Parathyroid adenoma (tissue), 2 donors: ENCODE results near the gene MYO5B.
A peak's percentile ranks its signal among the peaks of the same experiment; 100 is the strongest.

ENCODE experiments used
- H2AFZ ChIP-seq: fragments of 300-600 bp; sonication (generic); one replicate; pipeline ENCODE4 v1.7.0; 2017; ENCODE audit warnings: antibody characterized with exemption, mild to moderate bottlenecking
- H3K27ac ChIP-seq: fragments of 300-600 bp; sonication (generic); one replicate; pipeline ENCODE4 v1.7.0; 2017
- H3K27me3 ChIP-seq: fragments of 300-600 bp; sonication (generic); one replicate; pipeline ENCODE4 v1.7.0; 2017; ENCODE audit warnings: low read length; ENCODE audit not compliant: control insufficient read depth, insufficient read depth
- H3K36me3 ChIP-seq: fragments of 300-600 bp; sonication (generic); one replicate; pipeline ENCODE4 v1.7.0; 2017; ENCODE audit warnings: low read length; ENCODE audit not compliant: control insufficient read depth, insufficient read depth
- H3K4me1 ChIP-seq: fragments of 300-600 bp; sonication (generic); one replicate; pipeline ENCODE4 v1.7.0; 2017; ENCODE audit warnings: control low read depth
- H3K4me2 ChIP-seq: fragments of 300-600 bp; sonication (generic); one replicate; pipeline ENCODE4 v1.7.0; 2017; ENCODE audit warnings: low read length
- H3K4me3 ChIP-seq: fragments of 300-600 bp; sonication (generic); one replicate; pipeline ENCODE4 v1.7.0; 2017; ENCODE audit warnings: low read depth, low read length
- H3K79me2 ChIP-seq: fragments of 300-600 bp; sonication (generic); one replicate; pipeline ENCODE4 v1.7.0; 2017; ENCODE audit warnings: control low read depth
- H3K9ac ChIP-seq: fragments of 300-600 bp; sonication (generic); one replicate; pipeline ENCODE4 v1.7.0; 2017; ENCODE audit warnings: mild to moderate bottlenecking
- H3K9me3 ChIP-seq: fragments of 300-600 bp; sonication (generic); one replicate; pipeline ENCODE4 v1.7.0; 2017; ENCODE audit warnings: low read length; ENCODE audit not compliant: control insufficient read depth
- CTCF ChIP-seq: fragments of 300-600 bp; sonication (generic); IDR thresholded peaks from one replicate; pipeline ENCODE4 v1.7.0; 2017; ENCODE audit warnings: antibody characterized with exemption, mild to moderate bottlenecking
- donor health status: primary hyperparathyroidism.

The MYO5B gene

GRCh38 chr18:49921318-49921985 is 273.5 kb downstream of the MYO5B start:
- peaks cover 17% of the 10 kb centered on the region for H3K4me1 ChIP-seq
- no peak for TF ChIP-seq CTCF
- no peaks in the 10 kb centered on the region for H3K36me3 ChIP-seq
- H3K79me2 ChIP-seq: no peaks in the 10 kb centered on the region
- no peak overlapping the region for H3K27ac ChIP-seq
- H3K9me3 ChIP-seq: no peaks in the 10 kb centered on the region
- H3K27me3 ChIP-seq: no peaks in the 10 kb centered on the region
- no peak overlapping the region for H3K9ac ChIP-seq
- H3K4me2 ChIP-seq: no peak overlapping the region
- H2AFZ ChIP-seq: no peak overlapping the region
- no peak overlapping the region for H3K4me3 ChIP-seq

- Histone ChIP-seq H3K9me3 (no peaks in the 10 kb centered on the region), H3K27me3 (no peaks in the 10 kb centered on the region), H3K9ac (no peak overlapping the region), H3K4me1 (peaks cover 17% of the 10 kb centered on the region), H2AFZ (no peak overlapping the region), H3K27ac (no peak overlapping the region), H3K36me3 (no peaks in the 10 kb centered on the region), H3K4me3 (no peak overlapping the region), H3K4me2 (peak overlapping the region; percentile 37), H3K79me2 (no peaks in the 10 kb centered on the region)
- no peak for TF ChIP-seq CTCF
Measured at GRCh38 chr18:49920731-49921130, 274.2 kb downstream of the MYO5B start.

- no peak overlapping the region for H3K9ac ChIP-seq
- peaks cover 17% of the 10 kb centered on the region for H3K4me1 ChIP-seq
- no peak overlapping the region for H3K4me3 ChIP-seq
- H2AFZ ChIP-seq: no peak overlapping the region
- no peaks in the 10 kb centered on the region for H3K79me2 ChIP-seq
- H3K27me3 ChIP-seq: no peaks in the 10 kb centered on the region
- no peak overlapping the region for H3K27ac ChIP-seq
- no peaks in the 10 kb centered on the region for H3K9me3 ChIP-seq
- TF ChIP-seq CTCF: no peak
- H3K4me2 ChIP-seq: no peak overlapping the region
- H3K36me3 ChIP-seq: no peaks in the 10 kb centered on the region
Measured at GRCh38 chr18:49917742-49918141, 277.2 kb downstream of the MYO5B start.

- Histone ChIP-seq H3K27ac (no peak overlapping the region), H3K79me2 (no peaks in the 10 kb centered on the region), H3K9ac (no peak overlapping the region), H3K4me1 (peaks cover under 1% of the 10 kb centered on the region), H3K4me3 (no peak overlapping the region), H2AFZ (no peak overlapping the region), H3K36me3 (no peaks in the 10 kb centered on the region), H3K27me3 (no peaks in the 10 kb centered on the region), H3K9me3 (no peaks in the 10 kb centered on the region), H3K4me2 (no peak overlapping the region)
- TF ChIP-seq CTCF: no peak
Measured at GRCh38 chr18:49915352-49915751, 279.6 kb downstream of the MYO5B start.

- no peak for TF ChIP-seq CTCF
Measured at GRCh38 chr18:49913221-49913620, 281.7 kb downstream of the MYO5B start.

More at GRCh38 chr18:49913221-49913620, 281.7 kb downstream of the MYO5B start:
- no peaks in the 10 kb centered on the region for H3K9me3 ChIP-seq
- no peaks in the 10 kb centered on the region for H3K27me3 ChIP-seq
- no peak overlapping the region for H3K4me3 ChIP-seq
- no peaks in the 10 kb centered on the region for H3K4me1 ChIP-seq
- no peak overlapping the region for H3K27ac ChIP-seq
- no peak overlapping the region for H3K4me2 ChIP-seq
- H3K79me2 ChIP-seq: no peaks in the 10 kb centered on the region
- no peak overlapping the region for H3K9ac ChIP-seq
- no peaks in the 10 kb centered on the region for H3K36me3 ChIP-seq
- no peak overlapping the region for H2AFZ ChIP-seq
